EH (cell line): ENCODE data around the gene UBE2J2.
A peak's percentile ranks its signal among the peaks of the same experiment; 100 is the strongest.

Source experiments
- DNase-seq: peaks from one replicate; pipeline ENCODE4 v3.0.0-alpha.2; 2015; ENCODE audit warnings: low read depth

Gene UBE2J2

DNA sequence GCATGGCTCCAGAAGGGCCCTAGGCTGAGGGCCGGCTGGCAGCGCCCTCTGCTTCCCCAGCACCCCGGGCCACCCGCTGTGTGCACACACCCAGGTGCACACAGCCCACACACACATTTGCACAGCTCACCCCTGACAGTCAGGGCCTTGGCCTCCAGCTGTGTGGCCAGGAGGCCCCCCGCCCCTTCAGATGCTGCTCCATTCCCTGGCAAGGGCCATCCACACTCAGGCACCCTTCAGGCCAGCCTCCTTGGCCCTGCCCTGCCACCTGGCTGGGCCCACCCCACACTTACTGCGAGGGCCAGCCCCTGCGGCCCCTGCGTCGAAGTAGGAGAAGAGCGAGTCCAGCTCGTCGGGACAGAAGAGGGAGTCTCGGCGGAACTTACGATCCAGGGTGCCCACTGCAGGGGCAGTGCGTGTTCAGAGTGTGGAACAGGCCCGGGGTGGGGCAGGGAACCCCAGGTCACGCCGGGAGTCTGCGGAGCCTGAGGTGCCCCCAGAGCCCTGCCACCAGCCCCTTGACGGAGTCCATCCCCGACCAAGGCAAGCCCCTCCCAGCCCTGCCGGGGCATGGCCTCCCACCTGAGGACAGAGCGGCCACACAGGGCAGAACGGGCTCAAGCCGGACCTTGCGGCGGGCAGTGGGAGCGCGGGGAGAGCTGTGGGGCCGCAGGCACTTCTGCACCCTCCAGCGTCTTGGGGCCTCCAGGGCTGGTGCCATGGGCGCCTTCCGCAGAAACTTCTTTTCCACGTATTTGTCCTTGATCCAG is 21.7 kb upstream of the UBE2J2 start:
- no peak for DNase-seq

DNA sequence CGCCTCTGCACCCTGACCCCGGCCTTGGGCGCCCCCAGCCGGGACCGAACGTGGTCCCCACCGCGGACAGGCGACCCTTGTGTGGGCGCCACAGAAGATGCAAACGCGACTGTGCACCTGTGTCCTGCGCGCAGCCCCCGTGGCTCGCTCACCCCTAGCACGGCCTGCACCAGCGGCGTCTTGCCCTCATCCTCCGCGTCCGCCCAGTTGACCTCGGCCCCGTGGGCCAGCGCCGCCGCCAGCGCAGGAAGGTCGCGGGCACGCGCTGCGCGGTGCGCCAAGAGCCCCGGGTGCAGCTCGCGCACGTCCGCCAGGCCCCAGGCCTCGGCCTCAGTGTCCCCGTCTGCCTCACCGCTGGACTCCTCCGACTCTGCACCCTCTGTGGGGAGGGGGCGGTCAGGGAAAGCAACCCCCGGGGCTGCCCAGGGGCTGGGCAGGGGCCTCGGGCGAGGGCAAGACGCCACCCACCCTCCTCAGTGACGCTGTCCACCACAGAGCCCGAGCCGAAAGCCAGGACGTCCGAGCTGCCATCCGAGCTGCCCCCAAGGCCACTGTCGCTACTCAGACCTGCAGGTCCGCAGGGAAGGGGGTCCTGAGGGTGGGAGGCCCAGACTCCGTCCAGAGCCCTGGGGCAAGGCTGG is 20.7 kb upstream of the UBE2J2 start:
- no peak for DNase-seq

DNA sequence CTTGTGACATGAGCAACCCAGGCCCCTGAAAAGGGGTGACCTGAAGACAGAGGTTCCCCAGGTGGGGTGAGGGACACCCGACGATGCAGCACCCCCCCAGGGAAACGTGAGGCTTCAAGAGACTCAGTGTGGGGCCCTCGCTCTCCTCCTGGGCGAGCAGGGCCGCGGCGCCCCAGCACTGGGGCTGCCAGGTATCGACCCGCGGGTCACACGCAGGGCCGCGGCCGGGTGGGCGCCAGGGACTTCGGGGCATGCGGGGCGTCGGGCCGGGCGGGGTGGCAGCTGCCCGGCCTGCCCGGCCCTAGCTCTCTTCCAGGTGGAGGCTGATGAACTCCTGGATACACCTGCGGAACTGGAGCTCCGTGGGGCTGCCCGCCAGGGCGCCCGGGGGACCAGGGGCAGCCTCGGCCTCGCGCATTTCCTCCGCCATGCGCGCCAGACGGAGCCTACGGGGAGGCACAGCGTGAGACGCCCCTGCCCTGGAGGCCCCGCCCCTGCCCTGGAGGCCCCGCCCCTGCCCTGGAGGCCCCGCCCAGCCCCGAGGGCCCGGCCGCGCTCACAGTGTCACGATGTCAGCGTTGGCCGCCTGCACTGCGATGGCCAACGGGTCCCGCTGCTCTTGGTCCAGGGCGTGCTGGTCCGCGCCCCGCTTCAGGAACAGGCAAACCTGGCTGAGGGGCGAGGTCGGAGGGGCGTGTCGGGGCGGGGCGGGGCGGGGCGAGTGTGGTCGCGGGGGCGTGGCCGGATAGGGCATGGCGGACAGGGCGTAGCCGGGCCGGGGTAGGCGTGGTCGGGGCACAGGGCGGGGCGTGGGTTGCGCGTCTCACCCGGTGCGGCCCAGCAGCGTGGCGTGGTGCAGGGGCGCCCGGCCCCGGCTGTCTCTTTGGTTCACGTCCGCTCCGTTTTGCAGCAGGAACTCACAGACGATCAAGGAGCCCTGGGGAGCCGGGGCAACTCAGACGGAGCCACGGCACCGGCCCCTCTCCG is 19.9 kb upstream of the UBE2J2 start:
- DNase-seq: no peak

DNA sequence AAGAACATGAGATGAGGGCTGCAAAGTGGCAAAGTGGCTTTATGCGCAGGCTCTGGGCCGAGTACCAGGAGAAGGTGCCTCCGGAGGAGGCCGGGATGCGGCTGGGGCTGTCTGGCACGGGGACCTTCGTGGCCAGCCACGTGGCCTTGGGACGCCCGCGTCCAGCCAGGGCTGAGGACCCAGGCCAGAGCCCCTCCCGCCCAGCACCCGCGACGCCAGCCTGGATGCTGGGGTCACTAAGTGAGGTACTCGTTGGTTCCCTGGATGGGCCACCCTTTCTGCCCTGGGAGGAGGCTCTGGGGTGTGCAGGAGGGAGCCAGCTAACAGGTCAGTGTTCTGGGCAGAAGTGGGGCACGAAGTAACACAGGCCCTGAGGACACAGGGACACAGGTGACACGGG is 19.2 kb upstream of the UBE2J2 start:
- no peak for DNase-seq

DNA sequence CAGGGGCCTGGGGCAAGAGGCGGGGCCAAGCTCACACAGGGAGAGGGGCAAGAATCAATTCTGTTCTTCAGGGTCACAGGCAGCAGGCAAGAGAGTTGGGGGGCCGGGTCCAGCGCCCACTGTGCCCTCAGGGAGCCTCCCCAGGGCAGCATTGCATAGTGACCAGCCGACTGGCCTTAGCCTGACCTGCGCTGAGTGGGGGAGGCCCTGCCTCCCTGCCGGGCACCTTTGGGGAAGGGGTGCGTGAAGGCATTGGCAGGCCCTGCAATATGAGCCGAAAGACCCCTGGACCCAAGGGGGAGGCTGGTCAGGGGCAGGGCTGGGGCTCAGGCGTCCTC is 18.8 kb upstream of the UBE2J2 start:
- DNase-seq: no peak

DNA sequence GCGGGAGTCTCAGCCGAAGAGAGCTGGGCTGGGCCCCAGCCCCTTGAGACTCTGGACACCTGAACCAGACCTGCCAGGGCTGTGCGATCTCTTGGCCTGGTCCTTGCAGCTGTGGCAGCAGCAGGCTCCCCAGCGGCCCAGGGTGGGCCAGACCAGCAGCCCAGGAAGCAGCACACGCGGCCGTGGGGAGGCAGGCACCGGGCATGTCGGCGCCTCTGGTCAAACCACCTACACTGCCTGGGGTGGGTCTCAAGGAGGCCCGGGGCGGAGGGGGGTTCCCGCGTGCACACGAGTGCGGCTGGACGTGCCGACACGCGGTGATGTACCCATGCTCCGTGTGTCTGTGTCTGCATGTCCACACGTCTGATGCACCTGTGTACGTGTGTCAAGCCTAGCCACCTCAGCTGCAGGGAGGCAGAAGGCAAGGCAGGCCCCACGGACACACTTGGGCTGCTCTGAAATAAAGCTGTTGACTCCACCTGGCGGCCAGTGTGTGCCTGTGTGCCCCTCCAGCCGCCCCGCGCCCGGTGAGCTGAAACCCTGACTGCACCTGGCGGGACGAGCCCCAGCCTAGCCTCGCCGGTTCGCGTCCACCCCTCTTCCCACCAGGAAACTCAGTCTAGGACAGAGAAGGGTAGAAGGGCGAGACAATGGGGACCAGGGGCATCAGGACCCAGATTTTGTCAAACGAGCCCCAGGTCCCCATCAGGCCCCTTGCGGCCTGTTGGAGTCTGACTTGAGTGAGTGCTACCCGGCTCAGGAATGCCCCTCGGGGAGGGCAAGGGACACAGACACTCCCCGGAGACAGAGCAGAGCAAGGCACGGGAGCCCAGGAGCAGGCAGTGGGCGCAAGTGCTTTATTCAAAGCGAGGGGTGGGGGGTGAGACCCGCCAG is 18.1 kb upstream of the UBE2J2 start:
- DNase-seq: peak; percentile 64

DNA sequence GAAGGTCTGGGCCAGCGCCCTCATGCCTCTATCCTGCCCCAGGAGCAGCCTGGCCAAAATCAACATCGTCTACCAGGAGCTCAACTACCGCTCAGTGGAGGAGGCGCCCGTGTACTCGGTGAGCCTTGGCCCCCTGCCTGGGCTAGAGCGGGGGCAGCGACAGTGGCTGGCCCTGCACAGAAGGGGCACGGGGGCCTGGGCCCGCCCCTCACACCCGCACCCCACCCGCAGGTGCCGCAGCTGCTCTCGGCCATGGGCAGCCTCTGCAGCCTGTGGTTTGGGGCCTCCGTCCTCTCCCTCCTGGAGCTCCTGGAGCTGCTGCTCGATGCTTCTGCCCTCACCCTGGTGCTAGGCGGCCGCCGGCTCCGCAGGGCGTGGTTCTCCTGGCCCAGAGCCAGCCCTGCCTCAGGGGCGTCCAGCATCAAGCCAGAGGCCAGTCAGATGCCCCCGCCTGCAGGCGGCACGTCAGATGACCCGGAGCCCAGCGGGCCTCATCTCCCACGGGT is 17.4 kb upstream of the UBE2J2 start:
- no peak for DNase-seq

DNA sequence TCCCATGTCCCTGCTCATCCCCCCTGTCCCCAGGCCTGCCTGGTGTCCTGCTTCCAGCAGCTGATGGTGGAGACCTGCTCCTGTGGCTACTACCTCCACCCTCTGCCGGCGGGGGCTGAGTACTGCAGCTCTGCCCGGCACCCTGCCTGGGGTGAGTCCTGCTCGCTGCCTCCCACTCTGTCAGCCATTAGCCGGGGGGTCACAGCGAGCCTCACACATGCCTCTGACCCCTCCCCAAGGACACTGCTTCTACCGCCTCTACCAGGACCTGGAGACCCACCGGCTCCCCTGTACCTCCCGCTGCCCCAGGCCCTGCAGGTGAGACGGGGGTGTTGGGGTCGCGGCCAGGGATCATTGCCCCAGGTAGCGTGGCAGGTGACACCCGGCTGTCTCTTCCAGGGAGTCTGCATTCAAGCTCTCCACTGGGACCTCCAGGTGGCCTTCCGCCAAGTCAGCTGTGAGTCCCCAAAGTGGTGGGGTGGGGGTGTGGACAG is 16.6 kb upstream of the UBE2J2 start:
- DNase-seq: peak; percentile 42

DNA sequence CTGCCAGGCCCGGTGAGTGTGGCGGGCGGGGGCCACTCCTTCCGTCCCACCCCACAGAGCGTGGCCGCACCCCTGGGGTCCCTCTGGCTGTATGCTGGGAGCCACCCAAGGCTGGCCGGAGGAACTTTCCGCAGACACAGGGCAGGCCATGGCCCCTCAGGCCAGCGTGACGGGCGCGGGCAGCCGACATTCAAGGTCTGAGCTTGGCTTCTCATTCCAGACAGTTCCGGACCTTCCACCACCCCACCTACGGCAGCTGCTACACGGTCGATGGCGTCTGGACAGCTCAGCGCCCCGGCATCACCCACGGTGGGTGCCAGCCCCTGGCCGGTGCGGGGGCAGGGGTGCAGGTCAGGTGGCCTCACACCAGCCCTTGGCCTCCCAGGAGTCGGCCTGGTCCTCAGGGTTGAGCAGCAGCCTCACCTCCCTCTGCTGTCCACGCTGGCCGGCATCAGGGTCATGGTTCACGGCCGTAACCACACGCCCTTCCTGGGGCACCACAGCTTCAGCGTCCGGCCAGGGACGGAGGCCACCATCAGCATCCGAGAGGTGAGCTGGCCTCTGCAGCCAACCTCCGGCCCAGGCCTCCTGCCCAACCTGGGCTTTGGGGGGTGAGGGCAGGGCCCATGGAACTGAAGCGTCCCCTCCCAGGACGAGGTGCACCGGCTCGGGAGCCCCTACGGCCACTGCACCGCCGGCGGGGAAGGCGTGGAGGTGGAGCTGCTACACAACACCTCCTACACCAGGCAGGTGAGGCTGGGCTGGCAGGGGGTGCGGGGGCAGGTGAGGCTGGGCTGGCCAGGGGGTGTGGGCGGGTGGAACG is 13.8 kb upstream of the UBE2J2 start:
- DNase-seq: no peak

DNA sequence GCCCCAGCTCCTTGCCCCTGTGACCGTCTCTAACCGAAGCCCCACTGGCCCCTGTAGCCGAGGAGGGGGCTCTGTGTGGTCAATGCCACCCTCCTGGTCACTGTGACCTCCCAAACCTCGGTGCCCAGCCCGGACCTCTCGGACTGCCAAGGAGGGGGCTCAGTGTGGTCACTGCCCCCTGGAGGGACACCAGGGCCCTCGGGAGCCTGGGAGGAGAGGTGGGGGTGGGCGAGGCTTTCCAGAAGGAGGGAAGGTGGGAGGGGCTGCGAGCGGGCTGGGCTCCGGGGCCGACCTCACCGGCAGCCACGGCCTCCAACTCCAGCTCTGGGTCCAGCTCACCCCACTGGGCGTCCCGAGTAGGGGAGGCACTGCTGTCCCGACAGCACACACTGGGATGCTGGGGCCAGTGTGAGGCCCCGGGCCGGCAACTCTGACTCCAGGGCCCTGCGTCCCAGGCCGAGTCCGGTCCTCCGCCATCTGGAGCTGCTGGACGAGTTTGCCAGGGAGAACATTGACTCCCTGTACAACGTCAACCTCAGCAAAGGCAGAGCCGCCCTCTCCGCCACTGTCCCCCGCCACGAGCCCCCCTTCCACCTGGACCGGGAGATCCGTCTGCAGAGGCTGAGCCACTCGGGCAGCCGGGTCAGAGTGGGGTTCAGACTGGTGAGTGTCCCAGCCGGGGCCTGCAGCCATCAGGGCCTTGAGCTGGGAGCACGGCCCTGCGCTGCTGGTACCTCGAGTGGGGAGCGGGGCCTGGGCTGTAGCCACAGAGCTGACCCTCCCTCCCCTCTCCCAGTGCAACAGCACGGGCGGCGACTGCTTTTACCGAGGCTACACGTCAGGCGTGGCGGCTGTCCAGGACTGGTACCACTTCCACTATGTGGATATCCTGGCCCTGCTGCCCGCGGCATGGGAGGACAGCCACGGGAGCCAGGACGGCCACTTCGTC is 12.9 kb upstream of the UBE2J2 start:
- no peak for DNase-seq

DNA sequence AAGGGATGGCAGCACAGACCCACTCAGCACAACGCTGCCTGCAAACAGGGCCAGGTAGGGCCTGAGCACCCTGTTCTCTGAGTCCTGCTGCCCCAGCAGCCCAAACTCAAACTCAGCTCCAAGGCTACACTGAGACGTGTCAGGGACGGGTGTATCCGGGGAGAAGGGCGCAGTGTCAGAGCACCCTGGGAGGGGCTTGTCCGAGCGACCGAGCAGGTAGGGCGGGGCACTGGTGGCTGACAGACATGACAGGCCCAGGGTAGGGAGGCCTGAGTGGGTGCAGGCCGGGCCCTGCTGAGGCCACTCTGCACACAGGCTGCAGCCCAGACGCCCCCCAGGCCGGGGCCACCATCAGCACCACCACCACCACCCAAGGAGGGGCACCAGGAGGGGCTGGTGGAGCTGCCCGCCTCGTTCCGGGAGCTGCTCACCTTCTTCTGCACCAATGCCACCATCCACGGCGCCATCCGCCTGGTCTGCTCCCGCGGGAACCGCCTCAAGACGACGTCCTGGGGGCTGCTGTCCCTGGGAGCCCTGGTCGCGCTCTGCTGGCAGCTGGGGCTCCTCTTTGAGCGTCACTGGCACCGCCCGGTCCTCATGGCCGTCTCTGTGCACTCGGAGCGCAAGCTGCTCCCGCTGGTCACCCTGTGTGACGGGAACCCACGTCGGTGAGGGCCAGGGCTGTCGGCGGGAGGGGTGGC is 12.1 kb upstream of the UBE2J2 start:
- DNase-seq: no peak

DNA sequence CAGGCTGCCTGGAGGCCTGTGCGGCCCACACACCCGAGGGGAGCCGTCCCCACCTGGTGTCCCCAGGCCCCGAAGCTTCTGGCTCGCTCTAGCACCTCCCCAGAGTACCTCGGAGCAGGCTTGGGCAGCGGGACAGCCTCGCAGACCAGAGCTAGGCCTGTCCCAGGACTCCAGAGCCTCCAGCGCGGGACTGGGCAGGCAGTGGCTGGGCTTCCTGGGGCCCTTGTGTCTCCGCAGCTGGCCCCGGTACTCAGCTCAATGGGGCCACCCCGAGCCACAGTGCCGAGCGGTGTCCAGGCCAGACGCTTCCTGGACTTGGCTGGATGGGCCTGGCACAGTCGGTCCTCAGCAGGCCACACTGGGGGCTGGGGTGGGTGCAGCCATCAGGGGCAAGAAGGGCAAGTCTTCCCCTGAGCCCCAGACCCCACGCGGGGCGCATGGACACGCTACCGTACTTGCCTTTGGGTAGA is 11.5 kb upstream of the UBE2J2 start:
- no peak for DNase-seq

DNA sequence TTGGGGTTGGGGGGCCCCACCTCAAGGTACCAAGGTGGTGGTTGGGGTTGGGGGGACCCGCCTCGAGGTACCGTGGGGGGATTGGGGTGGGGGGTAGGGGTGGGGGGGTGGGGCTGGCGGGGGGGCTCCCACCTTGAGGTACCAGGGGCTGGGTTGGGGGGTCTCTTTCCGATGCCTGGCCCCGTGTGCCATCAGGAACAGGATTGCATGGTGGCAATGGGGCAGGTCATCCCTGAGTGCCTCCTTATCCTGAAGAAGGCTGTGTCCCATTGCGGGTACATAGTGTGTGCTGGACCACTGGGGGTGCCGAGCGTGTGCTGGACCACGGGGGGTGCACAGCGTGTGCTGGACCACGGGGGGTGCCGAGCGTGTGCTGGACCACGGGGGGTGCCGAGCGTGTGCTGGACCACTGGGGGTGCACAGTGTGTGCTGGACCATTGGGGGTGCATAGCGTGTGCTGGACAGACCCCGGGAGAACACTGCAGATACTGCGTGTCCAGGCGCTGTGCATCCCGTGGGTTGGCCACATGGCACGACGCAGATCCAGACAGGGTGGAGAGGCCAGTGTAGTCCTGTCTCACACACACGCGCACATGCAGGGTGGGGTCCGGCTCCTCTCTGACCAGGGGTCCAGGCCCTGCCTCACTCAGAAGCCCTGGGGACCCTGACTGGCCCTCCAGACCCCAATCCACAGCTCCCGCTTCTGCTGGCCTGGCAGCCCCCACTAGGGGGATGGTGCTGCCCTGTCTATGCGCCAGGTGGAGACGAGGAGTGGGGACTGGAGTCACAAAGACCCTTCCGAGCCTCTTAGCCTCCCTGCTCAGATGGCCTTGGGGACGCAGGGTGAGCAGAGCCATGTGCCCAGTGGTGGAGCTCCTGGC is 10.8 kb upstream of the UBE2J2 start:
- DNase-seq: no peak

DNA sequence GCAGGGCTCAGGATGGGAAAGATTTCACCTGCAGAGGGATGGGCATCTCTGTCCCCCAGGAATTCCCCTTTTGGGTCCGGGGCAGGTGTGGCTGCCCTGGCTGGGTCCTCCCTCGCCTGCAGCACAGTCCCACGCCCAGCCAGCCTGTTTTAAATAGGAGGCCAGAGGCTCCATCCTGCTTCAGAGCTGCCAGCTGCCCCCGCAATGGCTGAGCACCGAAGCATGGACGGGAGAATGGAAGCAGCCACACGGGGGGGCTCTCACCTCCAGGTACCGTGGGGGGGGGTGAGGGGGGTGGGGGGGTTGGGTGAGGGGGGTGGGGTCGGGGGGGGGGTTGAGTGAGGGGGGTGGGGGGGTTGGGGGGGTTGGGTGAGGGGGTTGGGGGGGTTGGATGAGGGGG is 10.2 kb upstream of the UBE2J2 start:
- DNase-seq: peak; percentile 28

DNA sequence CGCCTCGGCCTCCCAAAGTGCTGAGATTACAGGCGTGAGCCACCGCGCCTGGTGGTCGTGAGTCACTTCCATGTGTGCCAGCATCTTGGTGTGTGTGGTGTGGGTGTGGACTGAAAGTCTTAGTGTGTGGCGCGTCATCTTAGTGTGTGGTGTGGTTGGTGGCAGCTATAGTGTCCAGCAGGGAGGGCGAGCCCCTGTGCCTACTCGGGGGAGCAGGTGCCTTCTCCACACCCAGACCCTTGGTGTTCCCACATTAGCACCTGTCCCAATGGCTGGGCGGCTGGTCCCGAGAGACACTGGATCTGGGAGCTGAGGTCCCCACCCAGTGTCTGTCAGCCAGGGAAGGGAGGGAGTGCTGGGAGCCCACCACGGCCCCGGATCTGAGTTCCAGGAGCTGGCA is 9.3 kb upstream of the UBE2J2 start:
- DNase-seq: peak; percentile 25

DNA sequence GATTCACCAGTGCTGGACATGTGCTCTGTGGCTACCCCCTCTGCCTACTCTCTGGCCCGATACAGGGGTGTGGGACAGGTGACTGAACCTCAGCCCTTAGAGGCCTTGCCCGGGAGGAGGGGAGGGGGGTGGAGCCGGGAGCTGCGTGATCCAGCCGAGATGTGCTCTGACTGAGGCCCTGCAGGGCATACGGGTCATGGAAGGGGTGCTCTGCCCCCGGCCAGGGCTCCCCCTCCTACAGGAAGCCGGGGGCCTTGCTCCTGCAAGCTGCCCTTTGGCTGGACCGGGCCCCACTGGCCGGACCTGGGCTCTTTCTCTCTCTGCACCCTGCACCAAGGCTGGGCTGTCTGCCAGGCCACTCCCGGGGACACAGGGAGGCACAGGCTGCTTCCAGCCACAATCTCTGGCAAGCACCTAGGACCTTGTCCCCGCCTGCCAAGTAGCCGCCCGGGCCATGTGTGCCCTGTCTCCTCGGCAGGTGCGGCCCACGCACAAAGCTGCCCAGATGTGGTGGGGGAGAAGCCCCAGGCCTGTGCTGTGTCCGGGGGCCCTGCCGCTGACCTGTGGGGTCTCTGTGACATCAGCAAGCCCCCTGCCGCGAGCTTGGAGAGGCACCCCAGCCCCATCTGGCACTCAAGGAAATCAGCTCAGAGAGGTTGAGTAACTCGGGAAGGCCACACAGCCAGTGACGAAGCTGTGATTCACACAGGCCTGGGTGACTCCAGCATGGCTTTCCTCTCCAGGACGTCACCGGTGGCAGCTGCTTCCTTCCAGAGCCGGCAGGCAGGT is 8.1 kb upstream of the UBE2J2 start:
- DNase-seq: peak; percentile 59
